Measurements from ENCODE around the gene C1orf21. TPM values are rescaled to one million over a fixed set of nuclear protein-coding genes. Genes with fewer than 3 reads are reported as not detected.

The C1orf21 gene
- total and polyA plus RNA-seq, 2 donors (not counting 1 experiment from before 2014, with no cell fraction given), result under 0.01 to 0.32 TPM

DNA sequence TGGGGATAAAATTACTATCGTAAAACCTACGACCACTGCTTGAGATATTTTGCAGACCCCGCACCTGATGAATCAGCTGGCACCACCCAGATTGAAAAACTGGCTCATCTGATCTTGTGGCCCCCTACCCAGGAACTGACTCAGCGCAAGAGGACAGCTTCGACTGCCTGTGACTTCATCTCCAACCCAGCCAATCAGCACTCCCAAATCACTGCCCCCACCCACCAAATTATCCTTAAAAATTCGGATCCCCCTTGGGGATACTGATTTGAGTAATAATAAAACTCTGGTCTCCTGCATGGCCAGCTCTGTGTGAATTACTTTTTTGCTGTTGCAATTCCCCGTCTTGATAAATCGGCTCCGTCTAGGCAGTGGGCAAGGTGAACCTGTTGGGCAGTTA, 286.5 kb downstream of the C1orf21 start:
- no peak overlapping the region for H2AFZ ChIP-seq (ENCODE audit: insufficient read depth, low read depth, low read length, poor library complexity, severe bottlenecking)
- no peaks in the 10 kb centered on the region for H3K4me1 ChIP-seq (ENCODE audit: control insufficient read depth in 2 of 2, insufficient read depth in 2 of 2, low read length in 2 of 2)
- H3K27me3 Mint-ChIP-seq, result peaks cover 40% of the 10 kb centered on the region
- H3K9ac ChIP-seq (ENCODE audit: low read length), result no peak overlapping the region
- intact Hi-C loops (cut with micrococcal nuclease), result no loop called here
- H3K4me3 Mint-ChIP-seq, result no peak overlapping the region
- no peak overlapping the region for H3K27ac Mint-ChIP-seq
- TF ChIP-seq, protein P1, sequence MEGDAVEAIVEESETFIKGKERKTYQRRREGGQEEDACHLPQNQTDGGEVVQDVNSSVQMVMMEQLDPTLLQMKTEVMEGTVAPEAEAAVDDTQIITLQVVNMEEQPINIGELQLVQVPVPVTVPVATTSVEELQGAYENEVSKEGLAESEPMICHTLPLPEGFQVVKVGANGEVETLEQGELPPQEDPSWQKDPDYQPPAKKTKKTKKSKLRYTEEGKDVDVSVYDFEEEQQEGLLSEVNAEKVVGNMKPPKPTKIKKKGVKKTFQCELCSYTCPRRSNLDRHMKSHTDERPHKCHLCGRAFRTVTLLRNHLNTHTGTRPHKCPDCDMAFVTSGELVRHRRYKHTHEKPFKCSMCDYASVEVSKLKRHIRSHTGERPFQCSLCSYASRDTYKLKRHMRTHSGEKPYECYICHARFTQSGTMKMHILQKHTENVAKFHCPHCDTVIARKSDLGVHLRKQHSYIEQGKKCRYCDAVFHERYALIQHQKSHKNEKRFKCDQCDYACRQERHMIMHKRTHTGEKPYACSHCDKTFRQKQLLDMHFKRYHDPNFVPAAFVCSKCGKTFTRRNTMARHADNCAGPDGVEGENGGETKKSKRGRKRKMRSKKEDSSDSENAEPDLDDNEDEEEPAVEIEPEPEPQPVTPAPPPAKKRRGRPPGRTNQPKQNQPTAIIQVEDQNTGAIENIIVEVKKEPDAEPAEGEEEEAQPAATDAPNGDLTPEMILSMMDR (IDR thresholded peaks at IDR 0.05), result no peak
- TF ChIP-seq EZH2 (IDR thresholded peaks at IDR 0.05; ENCODE audit: borderline replicate concordance, insufficient read depth, low read depth, low read length, poor library complexity, severe bottlenecking), result no peak
- ChIA-PET CTCF (no interaction called here), POLR2A (no interaction called here)
- H3K4me3 ChIP-seq (ENCODE audit: control extremely low read depth in 1 of 5, extremely low read depth in 1 of 5, insufficient read depth in 1 of 5, low read depth in 2 of 5, low read length in 4 of 5), result no peak overlapping the region
- no peaks in the 10 kb centered on the region for H3K36me3 ChIP-seq (replicated peaks in 1 of 2; ENCODE audit: control extremely low read depth in 1 of 2, control insufficient read depth in 1 of 2, extremely low read depth in 1 of 2, insufficient read depth in 2 of 2, low read length in 1 of 2)
- no peak overlapping the region for H3K4me2 ChIP-seq (replicated peaks; ENCODE audit: low read depth, low read length, poor library complexity, severe bottlenecking)
- no peaks in the 10 kb centered on the region for H3K9me3 Mint-ChIP-seq (ENCODE audit: insufficient read depth)
- DNase-seq (no peak), ATAC-seq (ENCODE audit: low read depth) (no peak)
- H4K20me1 ChIP-seq (ENCODE audit: control insufficient read depth, insufficient read depth, low read length, poor library complexity, severe bottlenecking), result no peaks in the 10 kb centered on the region
- H3K9me3 ChIP-seq (ENCODE audit: control extremely low read depth in 1 of 3, control insufficient read depth in 2 of 3, insufficient read depth in 1 of 3, low read length in 2 of 3), result peaks cover 0 to 3% (median 0%) of the 10 kb centered on the region in 3 donors
- no peaks in the 10 kb centered on the region for H3K4me1 Mint-ChIP-seq
- H3K79me2 ChIP-seq (ENCODE audit: control insufficient read depth, insufficient read depth, low read length), result no peaks in the 10 kb centered on the region
- 79% methylated on average over 9 of the region's 9 CpGs for WGBS (ENCODE audit: insufficient coverage)
- H3K27ac ChIP-seq (ENCODE audit: low read length in 2 of 2), result no peak overlapping the region
- H3K27me3 ChIP-seq (replicated peaks in 1 of 4; ENCODE audit: control extremely low read depth in 1 of 4, control insufficient read depth in 3 of 4, insufficient read depth in 4 of 4, low read length in 3 of 4), result peaks cover 0 to 6% (median 2%) of the 10 kb centered on the region in 4 experiments

DNA sequence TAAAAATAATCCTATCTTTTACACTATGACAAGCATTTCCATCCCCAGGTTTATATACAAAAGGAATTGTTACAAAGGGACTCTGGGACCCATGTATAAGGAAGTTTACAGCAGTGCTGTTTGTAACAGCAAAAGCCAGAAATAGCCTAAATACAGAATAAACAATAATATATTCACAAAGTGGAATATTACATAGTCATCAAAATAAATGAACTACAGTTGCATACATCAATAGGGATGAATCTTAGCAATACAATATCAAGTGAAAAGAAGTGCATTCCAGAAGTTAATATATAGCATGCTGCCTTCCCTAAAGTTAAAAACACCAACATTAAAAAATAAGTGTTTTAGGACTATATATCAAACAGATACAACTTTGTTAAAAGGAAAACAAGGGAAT, 290.5 kb downstream of the C1orf21 start:
- CTCF ChIA-PET, result no interaction called here
- Mint-ChIP-seq H3K27me3 (peaks cover 28% of the 10 kb centered on the region), H3K4me3 (no peak overlapping the region), H3K9me3 (ENCODE audit: insufficient read depth) (peaks cover 14% of the 10 kb centered on the region), H3K27ac (no peak overlapping the region), H3K4me1 (no peaks in the 10 kb centered on the region)
- POLR2A ChIA-PET, result no interaction called here
- Histone ChIP-seq H3K9me3 (ENCODE audit: control extremely low read depth in 1 of 3, control insufficient read depth in 2 of 3, insufficient read depth in 1 of 3, low read length in 2 of 3) (peaks cover 0 to 4% (median 3%) of the 10 kb centered on the region in 3 donors), H3K4me1 (ENCODE audit: control insufficient read depth in 2 of 2, insufficient read depth in 2 of 2, low read length in 2 of 2) (no peaks in the 10 kb centered on the region), H3K36me3 (replicated peaks in 1 of 2; ENCODE audit: control extremely low read depth in 1 of 2, control insufficient read depth in 1 of 2, extremely low read depth in 1 of 2, insufficient read depth in 2 of 2, low read length in 1 of 2) (no peaks in the 10 kb centered on the region), H4K20me1 (ENCODE audit: control insufficient read depth, insufficient read depth, low read length, poor library complexity, severe bottlenecking) (no peaks in the 10 kb centered on the region), H3K9ac (ENCODE audit: low read length) (no peak overlapping the region), H3K27me3 (replicated peaks in 1 of 4; ENCODE audit: control extremely low read depth in 1 of 4, control insufficient read depth in 3 of 4, insufficient read depth in 4 of 4, low read length in 3 of 4) (peaks cover 0 to 6% (median 2%) of the 10 kb centered on the region in 4 experiments), H3K4me3 (ENCODE audit: control extremely low read depth in 1 of 5, extremely low read depth in 1 of 5, insufficient read depth in 1 of 5, low read depth in 2 of 5, low read length in 4 of 5) (no peak overlapping the region), H3K27ac (ENCODE audit: low read length in 2 of 2) (no peak overlapping the region), H2AFZ (ENCODE audit: insufficient read depth, low read depth, low read length, poor library complexity, severe bottlenecking) (no peak overlapping the region), H3K79me2 (ENCODE audit: control insufficient read depth, insufficient read depth, low read length) (no peaks in the 10 kb centered on the region), H3K4me2 (replicated peaks; ENCODE audit: low read depth, low read length, poor library complexity, severe bottlenecking) (no peak overlapping the region)
- no peak for ATAC-seq (ENCODE audit: low read depth)
- DNase-seq, result no peak
- no peak for TF ChIP-seq EZH2 (IDR thresholded peaks at IDR 0.05; ENCODE audit: borderline replicate concordance, insufficient read depth, low read depth, low read length, poor library complexity, severe bottlenecking)
- TF ChIP-seq, protein P1 (IDR thresholded peaks at IDR 0.05), result no peak
- intact Hi-C loops (cut with micrococcal nuclease), result no loop called here
